GM19239 (cell line): Measurements from ENCODE around the gene BICD1.
"Not testable (repeated sequence)": the region's sequence is repeated elsewhere in the genome, so short reads cannot be mapped to it uniquely, and the experiment has no call there.

Experiments used
- DNase-seq: peaks from one replicate; pipeline ENCODE4 v3.0.0; 2011; ENCODE audit warnings: low spot score; ENCODE audit not compliant: insufficient read length
- FAIRE-seq: peaks from 2 replicates; lab custom pipeline; 2011; peaks lifted over from hg19 to GRCh38; lab: Jason Lieb, UNC

BICD1 gene

GRCh38 chr12:32106517-32107358 lies at the start of gene BICD1:
Gene BICD1 (plus strand): TSS chr12:32106847. CDS start chr12:32107332, 485 bp downstream.
- FAIRE-seq, result peak; percentile 8

GRCh38 chr12:32061033-32061432 lies 45.6 kb upstream of the BICD1 start:
- FAIRE-seq, result no peak
- no peak for DNase-seq

More at GRCh38 chr12:32106517-32107358, at the start of gene BICD1:
- DNase-seq, result peak; percentile 66

- FAIRE-seq (no peak), DNase-seq (no peak)
These were observed 43.8 kb upstream of the BICD1 start for GRCh38 chr12:32062881-32063280.

GRCh38 chr12:32063796-32064195 lies 42.9 kb upstream of the BICD1 start:
- DNase-seq (no peak), FAIRE-seq (no peak)

- FAIRE-seq (no peak), DNase-seq (no peak)
These were observed 40.4 kb upstream of the BICD1 start for GRCh38 chr12:32066206-32066605.

GRCh38 chr12:32069071-32069470 lies 37.6 kb upstream of the BICD1 start:
- no peak for DNase-seq
- FAIRE-seq, result no peak

- FAIRE-seq, result no peak
- DNase-seq, result no peak
These were observed 36.9 kb upstream of the BICD1 start for GRCh38 chr12:32069731-32070130.

- FAIRE-seq (no peak), DNase-seq (no peak)
These were observed 36.3 kb upstream of the BICD1 start for GRCh38 chr12:32070370-32070769.

GRCh38 chr12:32072102-32072501 lies 34.5 kb upstream of the BICD1 start:
- no peak for FAIRE-seq
- no peak for DNase-seq

- DNase-seq (no peak), FAIRE-seq (no peak)
These were observed 32.2 kb upstream of the BICD1 start for GRCh38 chr12:32074432-32074831.

- DNase-seq (no peak), FAIRE-seq (no peak)
These were observed 29.7 kb upstream of the BICD1 start for GRCh38 chr12:32076941-32077340.

- DNase-seq (no peak), FAIRE-seq (no peak)
These were observed 26.2 kb upstream of the BICD1 start for GRCh38 chr12:32080435-32080834.

GRCh38 chr12:32083489-32083888 lies 23.2 kb upstream of the BICD1 start:
- FAIRE-seq, result no peak
- DNase-seq, result no peak

GRCh38 chr12:32084017-32084688 lies 22.5 kb upstream of the BICD1 start:
- DNase-seq, result no peak
- FAIRE-seq, result no peak

- no peak for FAIRE-seq
- DNase-seq, result no peak
These were observed 21.9 kb upstream of the BICD1 start for GRCh38 chr12:32084753-32085152.

- FAIRE-seq, result no peak
- DNase-seq, result no peak
These were observed 19.3 kb upstream of the BICD1 start for GRCh38 chr12:32087306-32087705.

- FAIRE-seq, result no peak
These were observed 17.5 kb upstream of the BICD1 start for GRCh38 chr12:32089156-32089555.

GRCh38 chr12:32089586-32089985 lies 17.1 kb upstream of the BICD1 start:
- FAIRE-seq, result no peak
- DNase-seq, result no peak

More at GRCh38 chr12:32089156-32089555, 17.5 kb upstream of the BICD1 start:
- no peak for DNase-seq

- DNase-seq (no peak), FAIRE-seq (no peak)
These were observed 15.0 kb upstream of the BICD1 start for GRCh38 chr12:32091696-32092095.

- FAIRE-seq (no peak), DNase-seq (no peak)
These were observed 8.5 kb upstream of the BICD1 start for GRCh38 chr12:32098112-32098511.

GRCh38 chr12:32099275-32099674 lies 7.4 kb upstream of the BICD1 start:
- DNase-seq, FAIRE-seq: not testable (repeated sequence)
